ENCODE measurements around the gene RIC8B.

- TF ChIP-seq EZH2phosphoT487 (IDR thresholded peaks at IDR 0.05; ENCODE audit: borderline replicate concordance), result no peak
- no peak for TF ChIP-seq CTCF (conservative IDR thresholded peaks at IDR 0.05; ENCODE audit: low read length)
These were observed 141.1 kb downstream of the RIC8B start for GRCh38 chr12:106915635-106916026.
